Activated CD4-positive, alpha-beta T cell treated with anti-CD3 and anti-CD28 coated beads for 4 hours (primary cell): ENCODE data around the gene GFRA1.

Source experiments
- DNase-seq, 2 donors: peaks; one replicate each; pipeline ENCODE4 v3.0.0-alpha.2; 2020

GFRA1 gene

DNA sequence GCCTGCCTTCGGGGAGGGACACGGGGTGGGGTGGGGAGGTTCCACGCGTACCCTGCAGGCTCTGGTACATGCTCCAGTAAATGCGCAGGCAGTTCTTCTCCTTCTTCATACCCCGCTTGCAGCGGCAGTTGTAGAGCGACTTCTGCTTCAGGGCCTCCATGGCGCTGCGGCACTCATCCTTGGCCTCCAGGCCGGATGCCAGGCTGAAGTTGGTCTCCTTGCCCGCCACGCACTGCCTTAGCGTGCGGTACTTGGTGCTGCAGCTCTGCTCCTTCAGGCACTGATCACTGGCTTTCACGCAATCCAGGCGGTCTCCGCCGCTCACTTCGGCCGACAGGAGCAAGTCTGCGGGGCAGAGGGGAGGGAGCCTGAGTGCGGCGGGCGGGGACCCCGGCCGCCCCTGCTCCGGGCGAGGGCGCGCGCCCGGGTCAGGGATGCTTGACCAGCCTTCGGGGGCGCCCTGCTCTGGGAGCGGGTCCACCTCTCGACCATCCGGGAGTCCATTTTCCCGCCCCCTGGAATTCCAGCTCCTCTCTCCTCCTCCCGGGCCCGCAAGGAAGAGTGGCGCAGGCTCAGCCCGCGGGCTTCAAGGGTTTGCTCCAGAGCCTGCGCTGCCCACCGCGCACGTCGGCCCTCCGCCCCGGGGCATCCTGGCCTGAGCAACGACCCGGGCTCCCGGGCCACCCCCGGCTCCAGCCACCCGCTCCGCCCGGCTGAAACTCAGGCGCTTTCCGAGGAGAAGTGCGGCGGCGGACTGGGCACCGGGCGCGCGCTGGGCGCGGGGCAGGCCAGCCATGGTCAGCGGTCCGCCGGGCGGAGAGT, 2.0 kb downstream of the GFRA1 start:
- no peak for DNase-seq

DNA sequence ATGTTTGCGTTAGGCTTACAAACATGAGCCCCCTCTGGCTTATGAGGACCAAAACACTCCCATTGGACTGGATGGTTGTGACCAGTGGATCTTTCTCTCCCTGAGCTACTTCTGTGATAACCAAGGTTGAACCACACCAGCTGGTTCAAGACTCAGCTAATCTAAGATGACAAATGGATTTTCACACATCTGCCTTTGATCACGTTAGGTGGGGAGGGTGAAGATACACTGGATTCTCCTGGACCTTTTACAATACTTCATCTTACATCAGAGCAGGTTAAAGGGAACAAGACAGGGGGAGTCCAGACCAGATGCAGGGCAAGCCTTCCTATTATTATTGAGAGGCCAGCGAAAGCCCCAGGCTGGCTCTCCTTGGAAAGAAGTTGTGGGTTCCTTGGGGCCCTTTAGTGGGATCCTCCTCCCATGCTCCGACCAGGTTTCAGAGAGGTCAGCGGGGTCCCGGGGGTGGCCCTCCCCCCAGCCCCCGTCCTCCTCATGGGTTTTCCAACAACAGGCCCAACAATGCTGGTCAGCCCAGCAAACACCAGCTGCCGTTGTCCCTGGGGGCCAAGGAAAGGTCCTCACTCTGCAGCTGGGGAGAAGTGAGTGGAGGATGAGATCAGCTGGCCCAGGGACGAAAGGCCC, 2.8 kb downstream of the GFRA1 start:
- DNase-seq = no peak

DNA sequence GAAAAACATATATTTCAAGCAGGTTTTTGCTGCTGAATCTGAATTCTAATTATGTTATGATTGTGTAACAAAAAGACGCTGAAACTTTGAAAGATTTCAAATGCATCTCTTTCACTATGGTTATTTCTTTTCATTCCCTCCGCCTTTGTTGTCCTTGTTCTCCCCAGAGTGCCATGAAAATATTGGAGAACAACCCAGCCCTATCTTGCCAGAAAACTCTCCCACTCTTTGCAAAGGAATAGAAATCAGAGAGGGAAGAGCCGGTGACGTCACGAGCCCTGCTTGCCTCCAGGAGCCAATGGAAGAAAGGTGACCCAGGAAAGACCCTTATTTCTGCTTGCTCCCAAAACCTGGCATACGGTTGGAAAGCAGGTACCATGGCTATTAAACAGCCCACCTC, 3.4 kb downstream of the GFRA1 start:
- no peak for DNase-seq

DNA sequence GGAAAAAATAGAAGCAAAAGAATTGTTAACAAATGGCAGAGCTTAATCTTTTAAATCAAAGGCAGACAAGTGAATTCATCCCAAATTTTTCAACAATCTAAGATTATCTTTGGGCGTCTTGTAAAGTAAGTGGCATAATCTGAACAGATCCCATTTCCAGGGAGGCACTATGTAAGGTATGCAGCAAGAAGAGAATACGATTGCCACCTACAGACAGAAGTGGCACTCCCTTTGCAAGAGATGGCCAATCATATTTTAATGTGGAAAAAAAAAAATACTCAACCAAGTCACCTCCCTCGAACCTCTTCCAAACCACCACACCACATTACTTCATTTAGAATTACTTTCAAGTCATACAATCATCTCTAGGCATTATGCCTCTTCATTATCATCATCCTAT, 4.0 kb downstream of the GFRA1 start:
- no peak for DNase-seq

DNA sequence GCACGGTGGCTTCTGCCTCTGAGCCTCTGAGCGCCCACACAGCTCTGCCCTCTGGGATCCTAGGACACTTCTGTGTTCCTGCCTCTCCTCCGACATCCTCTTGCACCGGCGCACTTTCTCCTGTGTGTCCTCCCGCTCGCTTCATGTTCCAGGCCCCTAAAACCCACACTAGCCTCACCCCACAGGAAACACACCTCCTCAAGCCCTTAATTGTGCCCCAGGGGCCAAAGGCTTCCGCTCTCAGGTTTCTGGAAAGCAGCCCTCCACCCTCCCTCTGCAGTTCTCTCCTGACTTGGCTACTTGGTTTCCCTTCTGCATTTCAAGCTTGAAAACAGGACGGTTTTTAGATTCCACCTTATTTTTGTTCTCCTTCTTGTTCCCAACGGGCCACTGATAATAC, 7.3 kb downstream of the GFRA1 start:
- DNase-seq = no peak

DNA sequence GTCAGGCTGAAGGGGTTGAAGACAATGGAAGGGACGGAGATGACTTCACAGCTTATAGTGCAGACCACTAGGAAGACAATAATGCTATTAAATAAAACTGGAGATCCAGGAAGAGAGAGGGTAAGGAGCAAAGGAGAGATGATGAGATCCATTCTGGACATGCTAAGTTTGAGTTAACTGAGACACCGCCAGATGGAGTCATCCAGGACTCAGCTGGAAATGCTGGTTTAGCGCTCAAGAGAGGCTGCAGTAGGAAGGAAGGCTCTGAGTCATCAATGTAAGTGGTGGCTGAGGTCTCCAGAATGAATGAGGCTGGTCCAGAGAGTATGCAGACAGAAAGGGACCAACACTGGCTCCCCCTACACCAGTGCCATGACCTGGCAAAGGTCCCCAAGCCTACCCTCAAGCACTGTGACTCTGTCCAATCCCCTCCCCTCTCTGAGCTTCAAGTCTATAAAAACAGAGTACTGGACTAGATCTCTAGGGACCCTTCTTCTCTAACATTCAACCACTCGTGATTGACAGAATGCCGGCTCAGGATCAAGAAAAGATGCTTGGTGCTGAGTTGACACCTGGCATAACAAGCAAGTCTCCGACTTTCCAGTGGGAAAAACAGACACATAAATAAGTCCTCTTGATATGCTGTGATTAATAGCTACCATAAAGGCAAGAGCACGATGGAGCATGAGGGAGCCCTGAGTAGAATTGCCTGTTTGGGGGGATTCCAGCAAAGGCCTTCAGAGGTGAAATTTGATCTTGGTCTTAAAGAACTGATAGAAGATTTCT, 8.9 kb downstream of the GFRA1 start:
- DNase-seq = no peak

DNA sequence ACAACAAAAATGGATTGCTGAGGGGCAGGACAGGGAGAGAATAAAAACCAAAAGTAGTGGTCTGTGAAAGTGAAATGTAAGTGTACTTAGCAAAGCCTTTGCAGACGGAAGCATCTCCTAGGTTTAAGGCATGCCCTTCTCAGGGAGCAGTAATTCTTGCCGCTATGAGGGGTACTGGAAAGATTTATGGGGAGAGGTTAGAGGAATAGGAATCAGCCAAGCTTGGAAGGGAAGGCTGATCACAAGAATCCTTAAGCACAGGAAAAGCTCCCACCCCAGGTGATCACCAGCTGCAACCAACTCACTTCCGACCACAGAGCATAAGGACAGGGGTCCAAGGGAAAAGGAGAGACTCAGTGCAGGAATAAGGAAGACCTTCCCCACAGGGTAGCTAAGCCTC, 10.3 kb downstream of the GFRA1 start:
- no peak for DNase-seq

DNA sequence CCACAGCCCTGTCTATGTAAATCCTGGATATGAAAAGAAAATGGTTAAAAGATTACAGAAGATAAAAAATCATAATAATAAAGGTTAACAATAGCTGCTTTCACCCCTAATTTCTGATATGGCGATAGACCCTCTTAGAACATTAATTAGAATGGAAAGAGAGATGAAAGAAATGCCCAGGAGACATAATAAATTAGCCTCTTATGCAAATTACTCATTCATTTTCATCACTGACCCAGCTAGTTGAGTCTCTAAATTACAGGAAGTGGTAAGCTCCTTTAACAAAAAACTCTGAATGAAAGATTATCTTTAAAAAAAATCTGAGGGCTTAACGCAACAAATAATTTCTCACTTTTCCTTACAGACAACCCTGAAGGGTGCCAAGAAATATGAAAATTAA, 12.4 kb downstream of the GFRA1 start:
- DNase-seq = no peak

DNA sequence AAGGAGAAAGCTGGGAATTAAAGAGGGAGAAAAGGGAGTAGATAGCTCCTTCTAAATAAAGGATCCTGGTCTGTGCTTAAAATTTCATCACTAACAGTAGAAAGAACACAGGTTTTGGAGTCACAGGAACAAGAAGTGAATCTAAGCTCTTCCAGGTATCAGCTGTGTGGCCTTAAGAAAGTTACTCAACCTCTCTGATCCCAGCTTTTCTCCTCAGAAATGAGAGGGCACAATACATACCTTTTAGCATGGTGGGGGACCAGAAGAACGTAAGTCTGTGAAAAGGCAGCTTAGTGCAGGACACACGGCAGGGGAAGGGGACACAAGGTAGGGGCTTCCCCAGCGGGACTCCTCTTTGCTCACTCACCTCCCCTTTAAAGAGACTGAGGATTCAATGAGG, 13.4 kb downstream of the GFRA1 start:
- DNase-seq = no peak

DNA sequence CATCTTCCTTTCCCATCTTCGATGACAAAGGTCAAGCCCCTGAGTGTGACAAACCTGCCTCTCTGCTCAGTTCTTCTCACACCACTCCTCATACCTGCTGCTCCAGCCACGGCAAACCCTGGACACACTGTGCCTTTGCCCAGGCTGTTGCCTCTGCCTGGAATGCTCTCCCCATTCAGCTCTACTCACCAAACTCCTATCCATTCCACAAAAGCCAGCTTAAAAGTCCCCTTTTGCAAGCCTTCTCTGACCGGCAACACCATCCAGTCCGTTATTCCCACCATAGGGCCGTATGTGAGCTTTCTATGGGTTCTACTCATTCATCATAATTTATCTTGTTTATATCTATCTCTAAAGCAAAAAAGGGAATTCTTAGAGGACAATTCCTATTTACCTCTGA, 15.2 kb downstream of the GFRA1 start:
- no peak for DNase-seq

DNA sequence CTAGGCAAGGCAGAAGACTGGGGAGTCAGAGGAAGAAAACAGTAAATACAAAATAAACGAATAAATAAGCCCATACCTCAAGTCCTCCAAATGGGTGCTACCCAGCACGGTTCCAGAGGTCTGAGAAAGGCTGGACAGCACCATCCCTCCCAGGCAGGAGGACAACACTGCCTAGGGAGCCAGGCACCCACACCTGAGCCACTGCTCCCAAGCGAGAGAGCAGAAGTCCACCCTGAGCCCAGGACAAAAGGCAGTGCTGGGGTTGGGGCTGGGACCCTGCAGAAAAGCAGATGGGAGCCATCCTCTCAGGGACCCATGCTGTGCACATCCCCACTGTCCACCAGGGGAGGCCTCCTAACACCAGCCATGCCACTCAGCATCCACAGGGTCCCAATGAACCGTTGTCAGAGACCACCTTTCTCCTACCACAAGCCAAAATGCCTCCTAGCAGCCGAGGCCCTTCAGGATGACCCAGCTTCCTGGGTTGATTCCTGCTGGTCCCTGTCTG, 16.2 kb downstream of the GFRA1 start:
- no peak for DNase-seq

DNA sequence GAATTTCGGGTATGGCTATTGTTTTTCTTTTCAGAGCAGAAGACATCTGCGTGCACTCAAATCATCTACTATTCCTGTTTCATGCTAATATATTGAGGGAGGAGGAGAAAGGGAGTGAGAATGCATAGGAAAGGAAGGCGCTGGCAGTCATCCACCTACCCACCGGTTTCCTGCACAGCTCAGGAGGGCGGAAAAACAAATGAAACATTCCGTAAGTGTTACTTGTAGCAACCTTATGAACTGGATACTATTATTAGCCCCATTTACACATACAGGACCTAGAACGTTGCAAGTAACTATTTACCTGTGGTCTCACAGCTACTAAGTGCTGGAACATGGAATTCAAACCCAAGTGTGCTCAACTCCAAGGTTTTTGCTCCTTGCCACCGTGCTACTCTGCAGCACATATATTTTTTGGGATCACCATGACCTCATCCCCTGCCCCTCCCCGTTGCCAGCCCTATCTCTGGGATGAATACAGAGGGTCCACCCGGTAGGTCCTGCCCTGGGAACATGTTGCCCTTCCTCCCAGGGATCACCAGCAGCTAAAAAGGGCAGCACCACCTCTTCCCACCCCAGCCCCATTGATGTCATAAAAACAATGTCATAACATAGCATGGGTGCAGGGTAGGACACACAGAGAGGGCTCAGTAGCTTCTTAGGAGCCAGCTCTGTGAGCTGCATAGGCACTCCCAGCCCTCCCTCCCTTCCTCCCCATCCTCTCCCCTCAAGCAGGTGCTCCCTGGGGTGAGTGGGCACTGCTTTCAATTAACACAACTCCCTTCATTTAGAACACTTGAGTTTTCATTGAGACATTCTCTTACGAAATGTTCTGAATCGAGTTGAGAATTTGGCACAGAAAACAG, 16.9 kb downstream of the GFRA1 start:
- no peak for DNase-seq

DNA sequence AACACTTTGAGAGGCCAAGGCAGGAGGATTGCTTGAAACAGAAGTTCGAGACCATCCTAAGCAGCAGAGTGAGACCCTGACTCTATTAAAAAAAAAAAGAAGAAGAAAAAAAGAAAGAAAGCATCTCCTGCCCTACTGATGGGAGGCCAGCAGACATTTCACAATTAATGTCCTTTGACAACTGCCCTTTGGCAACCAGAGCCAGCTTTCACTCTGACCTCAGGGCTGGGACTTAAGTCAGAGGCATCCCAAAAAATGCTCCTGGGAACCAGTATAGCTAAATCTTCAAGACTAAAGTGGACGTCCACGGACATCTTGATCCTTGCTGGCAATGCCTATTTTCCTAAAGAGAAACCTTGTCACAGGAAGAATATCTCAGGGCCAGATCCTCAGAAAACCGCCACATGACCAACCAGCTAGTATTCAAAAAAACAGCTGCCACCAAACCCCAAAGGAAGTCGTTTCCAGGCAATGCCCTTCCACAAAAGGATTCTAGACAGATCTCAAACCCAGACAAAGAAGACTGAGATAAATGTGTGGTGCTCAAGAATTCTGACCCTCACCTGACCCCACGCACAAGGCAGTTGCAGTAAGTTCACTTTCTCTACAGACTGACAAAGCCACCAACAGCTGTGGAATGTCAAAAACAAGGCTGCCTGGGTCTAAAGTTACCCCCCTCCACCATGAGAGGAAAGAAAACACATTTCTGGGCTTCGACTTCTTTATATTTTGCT, 18.4 kb downstream of the GFRA1 start:
- DNase-seq = no peak

DNA sequence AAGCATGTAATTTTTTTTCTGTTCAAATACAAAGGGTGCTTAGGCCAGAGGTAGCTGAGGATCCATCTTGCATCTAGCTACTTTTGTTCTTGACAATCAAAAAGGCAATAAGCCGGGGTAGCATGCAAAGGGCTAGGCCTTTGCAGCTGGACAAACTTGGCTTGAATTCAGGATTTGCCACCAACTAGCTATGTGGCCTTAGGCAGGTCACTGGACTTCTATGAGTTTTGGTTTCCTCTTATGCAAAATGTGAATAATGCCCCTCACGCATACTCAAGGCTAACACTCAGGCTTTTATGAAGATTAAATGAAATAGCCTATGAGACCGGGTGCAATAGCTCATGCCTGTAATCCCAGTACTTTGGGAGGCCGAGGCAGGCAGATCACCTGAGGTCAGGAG, 19.3 kb downstream of the GFRA1 start:
- DNase-seq = no peak

DNA sequence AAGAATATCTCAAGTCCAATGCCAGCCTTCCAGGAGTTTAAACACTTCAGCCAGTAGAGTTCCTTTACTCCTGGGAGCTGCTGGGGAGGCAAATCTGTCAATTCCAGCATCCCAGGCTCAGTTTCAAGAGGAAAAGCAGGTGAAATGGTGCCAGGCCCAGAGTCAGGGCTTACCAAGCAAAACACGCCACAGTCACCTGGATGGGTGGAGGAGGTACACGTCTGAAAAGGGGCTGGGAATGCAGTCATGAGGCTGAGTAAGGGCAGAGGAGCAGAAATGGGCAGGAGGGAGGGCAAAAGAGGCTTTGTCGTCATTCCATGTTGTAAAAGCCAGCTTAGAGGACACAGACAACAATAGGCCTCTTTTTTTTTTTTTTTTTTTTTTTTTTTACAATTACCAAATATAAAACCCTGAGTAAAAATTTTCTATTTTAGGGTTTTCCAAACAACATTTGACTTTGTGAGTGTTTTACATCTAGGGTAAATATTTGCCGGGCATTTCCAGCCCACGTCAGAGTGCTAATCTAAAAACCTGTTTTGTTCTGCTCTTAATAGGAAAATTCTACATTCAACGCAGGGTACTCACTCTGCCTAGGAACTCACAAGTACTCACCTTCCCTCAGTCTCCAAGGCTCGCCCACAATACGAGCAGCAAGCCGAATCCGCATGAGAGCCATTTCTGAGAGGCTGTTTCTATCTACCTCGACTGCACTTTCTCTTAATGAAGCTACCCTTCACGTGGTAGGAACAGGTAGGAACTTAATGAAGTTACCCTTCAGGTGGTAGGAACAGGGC, 21.2 kb downstream of the GFRA1 start:
- no peak for DNase-seq

DNA sequence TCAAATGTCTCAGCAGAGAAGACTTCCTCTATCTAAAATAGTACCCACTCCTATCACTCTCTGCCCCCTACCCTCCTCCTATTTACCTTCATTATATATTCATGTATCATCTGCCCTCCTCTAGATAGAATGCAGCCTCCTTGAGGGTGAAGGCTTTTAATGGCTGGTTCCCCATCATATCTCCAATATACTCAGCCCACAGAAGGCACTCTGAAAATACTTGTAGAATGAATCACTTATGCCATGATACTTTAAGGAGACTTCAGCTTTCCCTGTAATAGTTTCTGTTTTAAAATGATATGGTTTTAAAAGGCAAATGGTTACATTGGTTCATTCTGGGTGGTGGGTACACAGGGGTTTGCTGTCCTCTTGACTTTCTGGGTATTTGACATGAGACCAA, 25.3 kb downstream of the GFRA1 start:
- DNase-seq = no peak

DNA sequence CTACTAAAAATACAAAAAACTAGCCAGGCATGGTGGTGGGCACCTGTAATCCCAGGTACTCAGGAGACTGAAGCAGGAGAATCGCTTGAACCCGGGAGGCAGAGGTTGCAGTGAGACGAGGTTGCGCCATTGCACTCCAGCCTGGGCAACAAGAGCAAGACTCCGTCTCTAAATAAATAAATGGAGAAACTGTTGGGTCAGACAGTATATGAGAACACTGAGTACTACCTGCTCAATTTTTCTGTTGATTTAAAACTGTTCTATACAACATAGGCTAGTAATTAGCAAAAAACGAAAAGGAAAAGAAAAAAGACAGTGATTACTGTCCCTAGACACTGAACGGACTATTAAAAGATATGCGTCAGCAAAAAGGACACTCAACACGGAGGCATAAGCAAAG, 26.7 kb downstream of the GFRA1 start:
- no peak for DNase-seq

DNA sequence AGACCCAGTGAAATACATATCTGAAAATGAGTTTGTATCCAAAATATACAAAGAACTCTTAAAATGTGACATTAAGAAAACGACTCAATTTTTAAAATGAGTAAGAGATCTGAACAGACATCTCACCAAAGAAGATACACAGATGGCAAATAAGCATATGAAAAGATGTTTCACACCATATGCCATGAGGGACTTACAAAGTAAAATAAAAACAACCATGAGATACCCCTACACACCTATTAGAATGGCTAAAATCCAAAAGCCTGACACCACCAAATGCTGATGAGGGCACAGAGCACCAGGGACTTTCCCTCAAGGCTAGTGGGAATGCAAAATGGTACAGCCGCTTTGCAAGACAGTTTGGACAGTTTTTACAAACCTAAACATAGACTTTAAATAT, 27.9 kb downstream of the GFRA1 start:
- DNase-seq = no peak

DNA sequence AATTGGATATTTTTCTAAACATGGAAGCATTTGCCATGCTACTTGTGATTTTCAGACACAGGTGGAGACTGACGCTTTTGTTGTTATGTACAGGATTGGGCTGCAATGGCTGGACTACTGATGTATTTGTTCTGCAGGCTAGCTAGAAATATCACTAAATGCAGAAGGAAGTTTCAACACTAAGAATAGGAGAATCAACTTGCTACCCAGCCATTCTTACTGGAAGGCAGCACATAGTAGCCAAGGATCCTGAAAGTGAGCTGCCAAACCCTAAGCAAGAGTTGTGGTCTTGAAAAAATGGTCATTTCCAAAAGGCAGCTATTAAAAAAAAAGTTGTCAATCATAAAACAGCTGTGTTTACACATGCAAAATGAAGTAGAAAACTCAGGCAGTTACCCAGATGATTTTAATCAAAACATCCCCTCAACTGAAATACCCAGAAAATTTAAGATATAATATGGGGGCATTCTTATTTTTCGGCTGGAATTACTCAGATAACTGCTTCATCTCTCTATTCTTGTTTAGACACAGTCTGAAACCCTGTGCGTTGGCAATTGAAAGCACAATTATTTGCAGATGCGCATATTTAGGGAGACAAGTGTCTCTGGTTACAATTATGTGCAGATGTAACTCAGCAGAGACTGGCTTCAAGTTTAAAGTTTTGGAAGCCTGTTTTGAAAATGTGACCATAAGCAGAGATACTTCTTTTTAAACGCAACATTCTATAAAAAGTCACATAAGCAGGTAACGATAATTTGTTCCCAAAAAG, 31.2 kb downstream of the GFRA1 start:
- DNase-seq = no peak

DNA sequence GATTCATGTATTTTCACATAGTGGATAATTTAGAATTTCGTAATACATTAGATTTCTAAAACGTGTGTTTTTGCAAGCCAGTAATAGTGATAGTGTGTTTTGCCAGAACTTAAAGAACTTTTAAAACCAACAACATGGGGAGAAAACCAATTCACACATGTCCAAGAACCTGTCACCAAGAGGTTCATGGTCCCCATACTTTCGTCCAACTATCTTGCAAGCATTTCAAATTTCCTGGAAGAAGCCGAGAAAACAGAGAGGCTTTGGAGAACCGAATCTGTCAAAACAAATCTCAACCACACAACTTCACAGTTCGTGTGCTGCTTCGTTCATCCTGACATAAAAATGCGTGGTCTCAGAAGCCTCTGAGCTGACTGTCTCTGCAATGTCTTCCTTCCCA, 31.9 kb downstream of the GFRA1 start:
- no peak for DNase-seq
